Umbilical cord (tissue), 2 donors: Measurements from ENCODE around the gene KCTD19. TPM values are rescaled to one million over a fixed set of nuclear protein-coding genes. Genes with fewer than 3 reads are reported as not detected.

Source experiments
- DNase-seq: peaks from one replicate; pipeline ENCODE4 v3.0.0-alpha.2; 2015; ENCODE audit warnings: low spot score
- total RNA-seq: library from RNA; depleted of rRNA; stranded (reverse); fragments of >200 nt; gene quantifications from one replicate; pipeline ENCODE4 v1.2.3, GENCODE V29; 2014; ENCODE audit warnings: low replicate concordance; ENCODE audit not compliant: insufficient read depth

KCTD19 gene
- total RNA-seq, 1 donor from 2014 or later: 3.4 TPM

DNA sequence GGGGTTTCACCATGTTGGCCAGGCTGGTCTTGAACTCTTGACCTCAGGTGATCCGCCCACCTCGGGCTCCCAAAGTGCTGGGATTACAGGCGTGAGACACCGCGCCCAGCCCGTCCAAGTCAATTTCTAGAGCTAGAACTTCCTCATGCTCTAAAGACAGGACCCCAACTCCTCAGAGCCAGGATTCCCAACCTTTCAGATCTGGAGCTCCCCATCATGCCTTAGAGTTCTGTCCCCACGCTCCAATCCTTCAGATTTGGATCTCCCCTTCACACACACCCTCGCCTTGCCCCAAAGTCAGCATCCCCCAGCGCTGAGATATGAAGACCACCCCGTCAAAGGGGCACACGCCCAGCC, 448 bp downstream of the KCTD19 start:
- no peak for DNase-seq

GRCh38 chr16:67317853-67318252, 8.7 kb downstream of the KCTD19 start:
- DNase-seq: no peak

DNA sequence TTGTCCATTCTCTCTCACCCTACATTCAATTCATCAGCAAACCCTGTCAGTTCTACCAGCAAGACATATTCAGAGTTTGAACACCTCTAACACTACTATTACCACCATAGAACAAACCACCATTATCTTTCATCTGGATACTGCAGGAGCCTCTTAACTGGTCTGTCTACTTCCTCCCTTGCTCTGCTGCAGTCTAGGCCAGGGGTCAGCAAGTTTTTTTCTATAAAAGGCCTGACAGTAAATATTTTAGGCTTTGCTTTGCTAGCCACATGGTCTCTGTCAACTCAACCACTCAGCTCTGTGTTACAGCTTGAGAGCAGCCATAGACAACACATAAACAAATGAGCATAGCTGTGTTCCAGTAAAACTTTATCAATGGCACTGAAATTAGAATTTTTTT, 13.8 kb downstream of the KCTD19 start:
- peak; percentile 59 for DNase-seq

DNA sequence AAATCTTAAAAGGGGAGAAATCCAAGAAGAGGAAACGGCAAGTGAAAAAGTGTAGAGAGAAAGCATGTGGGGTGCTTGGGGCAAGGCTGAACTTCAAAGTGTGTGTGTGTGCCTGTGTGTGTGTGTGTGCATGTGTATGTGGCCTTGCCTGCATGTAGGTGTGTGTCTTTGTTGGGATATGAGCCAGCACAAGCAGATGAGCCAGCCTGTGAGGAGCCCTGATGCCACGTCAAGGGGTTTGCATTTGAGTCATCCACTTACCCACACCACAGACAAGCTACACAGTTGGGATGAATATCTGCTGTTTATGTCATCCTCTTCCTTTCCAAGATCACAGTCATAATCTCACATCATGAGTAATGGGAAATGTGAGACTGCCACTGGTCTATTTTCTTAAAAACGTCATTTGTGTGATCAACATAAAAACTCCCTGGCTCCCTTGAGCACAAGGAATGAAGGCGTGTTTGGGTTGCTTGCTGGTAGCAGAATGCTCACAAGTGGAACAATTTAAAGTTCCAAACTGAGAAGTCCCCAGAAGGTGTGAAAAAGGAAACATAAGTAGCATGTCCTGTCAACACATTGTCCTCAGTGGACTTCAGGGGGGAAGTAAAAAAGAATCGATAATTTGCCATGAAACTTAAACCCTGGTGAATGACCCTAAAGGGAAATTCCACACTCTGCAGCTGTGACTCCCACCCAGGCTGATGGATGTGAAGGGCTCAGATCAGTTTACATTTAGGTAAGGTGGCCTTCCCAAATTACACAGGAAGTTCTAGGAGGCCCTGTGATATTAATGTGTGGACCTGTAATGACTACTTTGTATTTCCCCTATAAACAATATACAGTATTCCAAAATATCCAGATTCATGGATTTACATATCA, 14.7 kb downstream of the KCTD19 start:
- DNase-seq: peak; percentile 92

DNA sequence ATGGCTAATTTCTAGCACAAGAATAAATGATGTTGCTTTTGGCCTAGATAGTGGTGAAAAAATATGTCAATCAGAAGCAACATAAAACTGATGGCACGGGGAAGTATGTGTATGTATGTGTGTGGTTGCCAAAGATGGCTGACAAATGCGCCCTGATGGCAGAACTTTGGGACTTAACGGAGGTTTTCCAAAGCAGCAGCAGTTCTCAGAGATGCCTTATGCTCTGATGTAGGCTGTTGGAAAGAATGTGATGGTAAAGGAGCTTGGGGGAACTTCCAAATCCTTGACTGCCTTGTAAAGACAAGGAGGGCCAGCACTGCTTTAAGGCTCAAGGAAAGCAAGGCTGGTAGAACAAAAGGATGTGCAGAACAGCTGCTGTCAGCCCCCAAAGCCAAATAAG, 16.0 kb downstream of the KCTD19 start:
- peak; percentile 15 for DNase-seq

GRCh38 chr16:67305216-67306071, 21.1 kb downstream of the KCTD19 start:
- DNase-seq: no peak

- no peak for DNase-seq
Observed at GRCh38 chr16:67304020-67304419, 22.5 kb downstream of the KCTD19 start.

DNA sequence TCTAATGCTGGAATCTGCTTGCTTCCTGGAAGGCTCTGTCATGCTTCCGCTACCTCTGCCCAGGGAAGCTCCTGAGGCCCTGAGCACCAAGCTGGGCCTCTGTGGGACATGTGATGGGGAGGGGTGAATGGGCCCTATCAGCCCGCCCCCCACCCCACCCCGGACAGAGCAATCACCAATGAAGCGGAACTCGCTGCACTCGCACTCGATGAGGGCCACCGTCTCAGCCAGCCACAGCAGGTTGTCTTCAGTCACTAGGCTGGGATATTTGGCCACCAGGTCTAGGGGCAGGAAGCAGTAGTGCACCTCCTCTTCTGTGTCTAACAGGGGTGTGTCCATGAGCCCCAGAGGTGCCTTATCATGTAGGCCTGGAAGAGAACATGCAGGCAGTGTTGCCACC, 23.6 kb downstream of the KCTD19 start:
- no peak for DNase-seq

DNA sequence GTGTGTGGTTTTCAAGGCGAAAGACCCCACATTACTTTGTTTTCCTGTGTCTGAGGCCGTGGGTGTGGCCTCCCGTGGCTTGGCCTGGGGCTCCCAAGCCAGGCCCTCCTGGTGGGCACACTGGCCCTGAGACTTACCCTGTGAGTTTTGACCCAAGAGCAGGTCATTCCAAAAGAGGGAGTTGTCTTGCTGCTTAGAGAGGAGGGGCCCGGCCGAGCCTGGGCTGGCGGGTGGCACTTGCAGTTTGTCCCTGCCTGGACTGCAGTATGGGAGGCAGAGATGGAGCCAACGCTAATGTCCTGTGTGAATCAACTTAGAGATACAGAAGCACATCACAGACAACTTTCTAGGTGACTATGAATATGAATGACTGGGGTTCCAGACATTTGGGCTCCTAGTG, 24.5 kb downstream of the KCTD19 start:
- no peak for DNase-seq

DNA sequence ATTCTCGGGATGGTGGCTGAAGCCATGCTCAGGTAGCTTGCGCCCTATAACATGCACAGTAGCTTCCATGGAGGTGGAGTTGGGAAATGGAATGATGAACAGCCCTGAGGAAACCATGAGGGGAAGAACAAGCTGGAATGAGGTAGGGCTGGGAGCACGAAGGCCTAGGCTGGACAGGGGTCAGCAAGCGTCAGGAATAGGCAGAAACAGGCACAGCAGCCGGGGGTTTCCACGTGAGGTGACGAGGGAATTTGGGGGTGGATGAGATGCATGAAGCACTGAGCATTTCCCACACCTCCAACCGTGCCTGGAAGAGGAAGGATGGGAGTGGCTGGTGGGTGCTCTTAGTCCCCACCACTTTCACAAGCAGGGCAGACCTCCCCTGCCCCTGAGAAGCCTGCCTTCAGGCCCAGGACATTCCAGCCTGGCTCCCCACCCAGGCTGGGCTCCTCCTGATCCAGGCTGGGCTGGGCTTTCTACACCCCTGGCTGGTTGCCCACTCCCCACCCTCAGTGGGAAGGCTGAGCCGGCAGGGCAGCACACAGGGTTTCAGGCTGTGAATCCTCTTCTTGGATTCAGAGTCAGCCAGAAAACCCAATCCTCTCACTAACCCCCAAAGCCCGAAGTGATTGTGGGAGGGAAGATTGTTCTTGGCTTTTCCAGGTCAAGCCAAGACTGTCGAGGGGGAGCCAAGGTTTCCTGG, 25.3 kb downstream of the KCTD19 start:
- DNase-seq: peak; percentile 93

- no peak for DNase-seq
Observed at GRCh38 chr16:67299269-67299668, 27.3 kb downstream of the KCTD19 start.

DNA sequence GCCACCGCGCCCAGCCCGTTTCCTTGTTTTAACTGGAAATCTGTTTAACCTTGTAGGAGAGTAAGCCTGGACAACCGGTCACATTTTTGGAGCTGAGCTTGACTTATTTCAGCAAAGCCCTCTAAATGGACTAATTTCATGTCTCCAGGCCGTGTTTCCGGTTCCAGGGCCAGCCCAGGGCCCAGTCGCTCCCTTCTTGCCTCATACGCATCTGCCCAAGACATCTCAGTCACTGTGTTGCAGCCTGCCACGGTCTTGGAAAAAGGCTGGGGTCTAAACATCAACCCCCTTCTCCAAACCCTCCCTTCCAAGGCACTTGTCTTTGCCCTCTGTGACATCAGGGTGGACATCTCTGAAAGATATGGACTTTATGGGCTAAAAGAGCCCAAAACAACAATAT, 28.3 kb downstream of the KCTD19 start:
- DNase-seq: no peak

GRCh38 chr16:67296420-67296819, 30.1 kb downstream of the KCTD19 start:
- DNase-seq: peak; percentile 24

DNA sequence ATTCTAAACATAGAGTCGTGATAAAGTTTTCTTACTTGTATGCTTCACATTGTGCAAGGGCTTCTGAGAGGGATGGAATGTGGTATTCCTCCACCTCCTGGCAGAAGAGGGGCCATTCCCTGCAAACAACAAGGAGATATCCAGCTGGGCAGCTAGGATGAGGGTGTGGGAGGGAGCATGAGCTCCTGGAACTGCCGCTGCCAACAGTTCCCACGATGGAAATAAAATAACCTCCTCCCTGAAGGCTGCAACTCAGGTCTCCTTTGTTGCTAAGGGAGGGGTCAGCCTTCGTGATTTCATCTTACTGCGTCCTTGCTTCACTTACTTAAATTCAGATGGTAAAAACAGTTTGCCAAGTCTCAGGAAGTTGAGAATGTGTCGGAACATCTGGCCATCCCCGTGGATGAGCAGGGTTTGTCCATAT, 31.6 kb downstream of the KCTD19 start:
- DNase-seq: peak; percentile 55

DNA sequence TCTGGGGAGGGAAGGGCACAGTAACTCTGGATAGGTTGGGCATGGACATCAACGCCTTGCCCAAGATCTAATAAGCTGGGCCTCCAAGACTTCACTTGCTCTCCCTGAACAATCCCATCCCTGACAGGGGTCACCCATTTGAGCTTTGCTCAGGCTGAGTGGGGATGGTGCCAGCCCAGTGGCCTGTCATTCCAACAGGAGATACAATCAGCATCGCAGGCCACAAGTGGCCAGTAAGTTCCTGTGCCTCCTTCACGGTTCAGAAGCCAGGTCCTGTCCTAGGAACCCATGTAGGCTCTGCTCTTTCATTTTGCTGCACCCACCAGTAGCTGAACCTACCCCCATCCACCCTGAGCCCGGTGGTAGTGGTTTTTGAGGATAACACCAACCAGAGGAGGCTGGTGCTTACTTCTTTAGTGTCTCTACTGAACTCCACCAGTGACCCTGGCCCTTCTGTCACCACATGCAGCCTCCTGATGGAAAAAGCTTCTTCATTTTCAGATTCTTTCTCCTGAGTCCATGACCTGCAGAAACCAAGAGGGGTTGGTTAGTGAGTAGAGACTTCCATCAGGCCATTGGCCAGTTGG, 32.3 kb downstream of the KCTD19 start:
- no peak for DNase-seq

DNA sequence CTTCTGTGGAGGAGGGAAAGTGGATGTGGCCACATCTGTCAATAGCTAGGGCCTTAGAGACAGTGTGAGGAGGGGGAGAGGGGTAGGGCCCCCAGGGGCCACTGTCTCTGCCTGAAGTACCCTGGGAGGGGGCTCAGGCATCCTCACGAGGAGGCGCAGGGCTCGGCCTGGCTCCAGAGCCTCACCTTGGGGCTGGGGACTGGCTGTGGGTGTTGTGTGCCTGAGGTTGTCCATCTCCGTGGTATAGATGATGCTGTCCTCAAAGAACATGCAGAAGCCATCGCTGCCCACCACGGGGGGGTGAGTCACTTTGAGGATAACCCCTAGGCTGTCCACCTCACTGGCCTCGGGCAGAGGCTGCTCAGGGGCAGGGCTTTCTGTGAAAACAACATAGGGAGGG, 35.1 kb downstream of the KCTD19 start:
- no peak for DNase-seq

DNA sequence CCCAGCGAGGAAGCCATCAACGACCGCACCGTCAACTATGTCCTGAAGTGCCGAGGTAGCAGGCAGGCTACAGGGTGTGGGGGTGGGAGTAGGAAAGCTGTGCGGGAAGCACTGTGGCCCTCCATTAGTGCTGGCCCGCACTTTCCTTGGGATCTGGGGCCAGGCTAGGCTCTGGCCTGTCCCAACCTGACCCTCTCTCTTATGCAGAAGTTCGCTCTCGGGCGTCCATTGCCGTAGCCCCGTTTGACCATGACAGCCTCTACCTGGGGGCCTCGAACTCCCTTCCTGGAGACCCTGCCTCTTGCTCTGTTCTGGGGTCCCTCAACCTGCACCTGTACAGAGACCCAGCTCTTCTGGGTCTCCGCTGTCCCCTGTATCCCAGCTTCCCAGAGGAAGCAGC, 38.6 kb downstream of the KCTD19 start:
- no peak for DNase-seq

DNA sequence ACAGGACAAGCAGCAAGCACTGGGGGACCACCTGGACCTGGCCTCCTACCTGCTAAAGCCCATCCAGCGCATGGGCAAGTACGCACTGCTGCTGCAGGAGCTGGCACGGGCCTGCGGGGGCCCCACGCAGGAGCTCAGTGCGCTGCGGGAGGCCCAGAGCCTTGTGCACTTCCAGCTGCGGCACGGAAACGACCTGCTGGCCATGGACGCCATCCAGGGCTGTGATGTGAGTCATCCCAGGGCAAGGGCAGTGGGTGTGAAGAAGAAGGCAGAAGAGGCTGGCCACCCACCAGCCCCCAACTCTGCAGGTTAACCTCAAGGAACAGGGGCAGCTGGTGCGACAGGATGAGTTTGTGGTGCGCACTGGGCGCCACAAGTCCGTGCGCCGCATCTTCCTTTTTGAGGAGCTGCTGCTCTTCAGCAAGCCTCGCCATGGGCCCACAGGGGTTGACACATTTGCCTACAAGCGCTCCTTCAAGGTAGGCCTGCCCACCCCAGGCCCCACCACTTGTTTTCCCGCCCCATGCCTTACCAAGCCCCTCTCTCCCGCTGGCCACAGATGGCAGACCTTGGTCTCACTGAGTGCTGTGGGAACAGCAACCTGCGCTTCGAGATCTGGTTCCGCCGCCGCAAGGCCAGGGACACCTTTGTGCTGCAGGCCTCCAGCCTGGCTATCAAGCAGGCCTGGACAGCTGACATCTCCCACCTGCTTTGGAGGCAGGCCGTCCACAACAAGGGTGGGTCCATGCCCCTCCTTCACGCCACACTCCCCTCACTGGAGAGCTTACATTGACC, 39.9 kb downstream of the KCTD19 start:
- no peak for DNase-seq

GRCh38 chr16:67284699-67285646, 41.6 kb downstream of the KCTD19 start:
- DNase-seq: no peak
